ENCODE data around the gene GPHB5. TPM values are rescaled to one million over a fixed set of nuclear protein-coding genes. Genes with fewer than 3 reads are reported as not detected.

Gene GPHB5
- total and polyA plus RNA-seq, 8 donors, result not detected

DNA sequence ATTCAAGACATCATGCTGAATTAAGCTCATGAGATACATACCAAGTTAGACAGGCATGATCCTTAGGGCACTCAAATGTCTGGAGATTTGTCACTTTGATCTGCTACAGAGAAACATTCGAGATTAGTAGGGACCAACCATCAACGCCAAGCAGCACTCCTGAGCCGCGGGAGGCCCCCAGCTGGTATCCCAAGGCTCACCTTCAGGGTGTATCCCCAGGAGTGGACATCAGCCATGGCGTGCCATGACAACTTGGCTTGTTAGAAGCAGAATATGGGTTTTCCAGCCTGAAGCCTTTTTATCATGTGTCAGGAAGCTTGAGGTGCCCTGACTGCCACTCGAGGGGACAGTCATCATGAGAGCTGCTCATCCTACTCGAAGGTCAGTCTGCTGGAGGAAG lies 39.1 kb upstream of the GPHB5 start:
- no peaks in the 10 kb centered on the region for H3K4me1 ChIP-seq
- H3K4me3 ChIP-seq, result no peak overlapping the region
- no peak for DNase-seq
- H3K27me3 ChIP-seq, result no peaks in the 10 kb centered on the region
- TF ChIP-seq EP300 (IDR thresholded peaks at IDR 0.05) (no peak), CTCF (IDR thresholded peaks at IDR 0.05) (no peak), POLR2AphosphoS5 (IDR thresholded peaks at IDR 0.05) (no peak), POLR2A (IDR thresholded peaks at IDR 0.05) (no peak)
- WGBS, 5 donors, result 87 to 91% (median 90%) methylated on average over 7 of the region's 7 CpGs
- intact Hi-C loops (cut with DNase I; ENCODE audit: low total_unique reads), result no loop called here
- H3K27ac ChIP-seq, result no peak overlapping the region
- no peaks in the 10 kb centered on the region for H3K36me3 ChIP-seq
- no peaks in the 10 kb centered on the region for H3K9me3 ChIP-seq

- peaks cover 0 to 3% (median 0%) of the 10 kb centered on the region in 3 donors for H3K27me3 ChIP-seq
- H3K4me1 ChIP-seq, result no peaks in the 10 kb centered on the region
- TF ChIP-seq POLR2A (IDR thresholded peaks at IDR 0.05), result no peak
- TF ChIP-seq EP300 (IDR thresholded peaks at IDR 0.05), result no peak
- no peak for TF ChIP-seq POLR2AphosphoS5 (IDR thresholded peaks at IDR 0.05)
- DNase-seq, result no peak
- no peaks in the 10 kb centered on the region for H3K9me3 ChIP-seq
- no peak overlapping the region for H3K4me3 ChIP-seq
- no peak overlapping the region for H3K27ac ChIP-seq
- intact Hi-C loops (cut with DNase I; ENCODE audit: low total_unique reads), result no loop called here
- no peaks in the 10 kb centered on the region for H3K36me3 ChIP-seq
- WGBS, 5 donors, result 48 to 75% (median 63%) methylated on average over 3 of the region's 3 CpGs
Measured at GRCh38 chr14:63345826-63346225, 27.1 kb upstream of the GPHB5 start.

GRCh38 chr14:63344336-63344735 lies 25.6 kb upstream of the GPHB5 start:
- Histone ChIP-seq H3K27ac (no peak overlapping the region), H3K4me1 (no peaks in the 10 kb centered on the region), H3K27me3 (peaks cover 0 to 3% (median 0%) of the 10 kb centered on the region in 3 donors), H3K4me3 (no peak overlapping the region), H3K36me3 (no peaks in the 10 kb centered on the region), H3K9me3 (no peaks in the 10 kb centered on the region)
- intact Hi-C loops (cut with DNase I; ENCODE audit: low total_unique reads), result no loop called here
- no peak for TF ChIP-seq POLR2AphosphoS5 (IDR thresholded peaks at IDR 0.05)
- no peak for TF ChIP-seq EP300 (IDR thresholded peaks at IDR 0.05)
- TF ChIP-seq POLR2A (IDR thresholded peaks at IDR 0.05), result no peak
- TF ChIP-seq CTCF (IDR thresholded peaks at IDR 0.05), result no peak
- 33 to 55% (median 46%) methylated on average over 4 of the region's 4 CpGs for WGBS, 5 donors
- DNase-seq, result no peak

- Histone ChIP-seq H3K27me3 (peaks cover 0 to 3% (median 0%) of the 10 kb centered on the region in 3 donors), H3K4me1 (no peaks in the 10 kb centered on the region), H3K27ac (no peak overlapping the region), H3K4me3 (no peak overlapping the region), H3K36me3 (no peaks in the 10 kb centered on the region), H3K9me3 (no peaks in the 10 kb centered on the region)
- intact Hi-C loops (cut with DNase I; ENCODE audit: low total_unique reads), result no loop called here
- TF ChIP-seq EP300 (IDR thresholded peaks at IDR 0.05) (no peak), POLR2A (IDR thresholded peaks at IDR 0.05) (no peak), CTCF (IDR thresholded peaks at IDR 0.05) (no peak), POLR2AphosphoS5 (IDR thresholded peaks at IDR 0.05) (no peak)
- WGBS, 5 donors, result 78 to 92% (median 84%) methylated on average over 1 of the region's 1 CpG
- peak in 1 of 2 donors; percentile 13 for DNase-seq
Measured at GRCh38 chr14:63343878-63344277, 25.1 kb upstream of the GPHB5 start.

- peaks cover 0 to 3% (median 0%) of the 10 kb centered on the region in 3 donors for H3K27me3 ChIP-seq
- peaks cover 0 to 2% (median under 1%) of the 10 kb centered on the region in 4 donors for H3K9me3 ChIP-seq
- DNase-seq, result no peak
- H3K4me1 ChIP-seq, result no peaks in the 10 kb centered on the region
- WGBS, 5 donors, result 61 to 75% (median 66%) methylated on average over 7 of the region's 7 CpGs
- TF ChIP-seq CTCF (IDR thresholded peaks at IDR 0.05) (no peak), POLR2AphosphoS5 (IDR thresholded peaks at IDR 0.05) (no peak), POLR2A (IDR thresholded peaks at IDR 0.05) (no peak), EP300 (IDR thresholded peaks at IDR 0.05) (no peak)
- H3K4me3 ChIP-seq, result no peak overlapping the region
- intact Hi-C loops (cut with DNase I; ENCODE audit: low total_unique reads), result no loop called here
- no peak overlapping the region for H3K27ac ChIP-seq
- no peaks in the 10 kb centered on the region for H3K36me3 ChIP-seq
Measured at GRCh38 chr14:63342371-63342770, 23.6 kb upstream of the GPHB5 start.

All from stomach (tissue), 9 donors.